A549 treated with AZD9567 at 1 μM for 4 hours (cell line): ENCODE measurements around the gene SCN1B. TPM values are rescaled to one million over a fixed set of nuclear protein-coding genes. Genes with fewer than 3 reads are reported as not detected.

Experiments used
- total RNA-seq: library from RNA; stranded (reverse); fragments of 200-300 nt; extraction: Qiagen RNA extraction; gene quantifications from 5 replicates; pipeline ENCODE4 v1.2.3, GENCODE V29; 2022; ENCODE audit not compliant: insufficient read depth

Gene SCN1B
- 8.7 to 17.8 TPM (median 17.2 TPM) in 5 replicates for total RNA-seq

DNA sequence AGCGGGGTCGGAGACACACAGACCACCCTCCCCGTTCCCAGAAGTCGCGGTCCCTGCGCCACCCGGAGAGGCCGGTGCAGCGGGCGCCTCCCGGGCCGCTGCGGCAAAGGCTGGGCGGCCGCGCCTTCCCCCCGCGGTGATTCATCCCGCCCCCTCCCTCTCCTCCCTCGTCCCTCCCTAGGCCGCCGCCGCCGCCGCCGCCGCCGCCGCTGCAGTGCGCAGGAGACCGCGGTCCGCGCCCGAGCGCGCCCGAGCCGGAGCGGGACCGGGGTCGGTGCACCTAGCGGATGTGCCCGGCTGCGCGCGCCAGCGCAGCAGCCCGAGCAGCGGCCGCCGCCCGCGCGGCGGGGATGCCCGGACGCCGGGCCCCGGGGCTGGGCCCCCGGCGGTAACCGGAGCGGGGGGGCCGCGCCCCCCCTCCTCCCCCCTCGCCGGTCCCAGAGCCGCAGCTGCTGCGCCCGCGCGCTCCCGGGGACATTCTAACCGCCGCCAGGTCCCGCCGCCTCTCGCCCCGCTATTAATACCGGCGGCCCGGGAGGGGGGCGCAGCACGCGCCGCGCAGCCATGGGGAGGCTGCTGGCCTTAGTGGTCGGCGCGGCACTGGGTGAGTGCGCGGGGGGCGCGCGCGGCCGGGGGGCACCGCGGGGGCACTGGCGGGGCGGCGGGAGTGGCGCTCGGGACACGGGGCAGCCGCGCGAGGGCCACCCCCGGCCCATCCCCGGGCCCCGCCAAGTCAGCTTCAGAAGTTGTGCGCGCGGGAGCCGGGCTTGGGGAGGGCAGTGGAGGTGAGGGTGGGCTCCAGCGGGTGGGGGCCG, at the start of gene SCN1B:
TSS of gene SCN1B (plus strand) at position 214 of the 815 bp plus-strand sequence. CDS start at position 565, 351 bp downstream.

GRCh38 chr19:34999498-35000337, 30.6 kb upstream of the SCN1B start, which contains the start of gene GRAMD1A:
Gene GRAMD1A (plus strand): TSS chr19:35000323. CDS start chr19:35000479, 156 bp downstream.

DNA sequence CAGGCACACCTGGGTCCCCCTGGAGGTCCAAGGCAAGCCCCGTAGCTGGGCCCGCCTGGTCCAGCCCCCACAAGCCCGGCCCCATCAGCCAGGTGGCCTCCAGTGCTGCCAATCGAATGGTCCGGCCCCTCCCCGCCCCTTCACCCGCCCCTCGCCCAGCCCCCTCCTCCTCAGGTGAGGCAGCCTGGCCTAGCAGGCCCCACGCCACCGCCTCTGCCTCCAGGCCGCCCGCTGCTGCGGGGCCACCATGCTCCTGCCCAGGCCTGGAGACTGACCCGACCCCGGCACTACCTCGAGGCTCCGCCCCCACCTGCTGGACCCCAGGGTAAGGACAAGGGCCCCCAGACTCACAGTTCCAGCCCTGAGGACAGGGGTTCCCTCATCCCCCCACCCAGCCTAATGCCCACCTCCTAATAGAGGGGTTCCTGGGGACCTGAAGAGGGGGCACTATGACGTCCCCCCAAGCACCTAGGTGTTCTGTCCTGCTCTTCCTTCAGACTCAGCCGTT, 11.3 kb downstream of the SCN1B start, which contains the start of gene HPN:
TSS of gene HPN (plus strand) at position 174 of the 508 bp plus-strand sequence. CDS start 786 bp downstream, outside the sequence.

Other genes with a start within 250 kb of the SCN1B start
- 5.3 to 6.1 TPM (median 5.6 TPM) in 5 replicates for gene ZNF30, start 103.6 kb upstream of the SCN1B start, total RNA-seq
- gene ZNF792, start 66.2 kb upstream of the SCN1B start, total RNA-seq = 0.49 to 1.5 TPM (median 1.3 TPM) in 5 replicates
- 129 to 140 TPM (median 137 TPM) in 5 replicates for gene GRAMD1A, start 30.1 kb upstream of the SCN1B start, total RNA-seq
- gene HPN, start 11.3 kb downstream of the SCN1B start, total RNA-seq = 0.09 to 0.20 TPM (median 0.13 TPM) in 3 of 5 replicates, not detected in the others
- gene FXYD3, start 85.4 kb downstream of the SCN1B start, total RNA-seq = 0.17 to 0.50 TPM (median 0.35 TPM) in 4 of 5 replicates, not detected in the other
- 0.07 to 0.32 TPM (median 0.22 TPM) in 4 of 5 replicates, not detected in the other for gene LGI4, start 104.6 kb downstream of the SCN1B start, total RNA-seq
- 0.21 to 0.88 TPM (median 0.29 TPM) in 4 of 5 replicates, not detected in the other for gene FXYD1, start 108.4 kb downstream of the SCN1B start, total RNA-seq
- gene FXYD7, start 112.8 kb downstream of the SCN1B start, total RNA-seq = 0.21 to 0.29 TPM (median 0.23 TPM) in 4 of 5 replicates, not detected in the other
- 172 to 212 TPM (median 198 TPM) in 5 replicates for gene FXYD5, start 124.3 kb downstream of the SCN1B start, total RNA-seq
- not detected in 5 replicates for gene FAM187B, start 198.3 kb downstream of the SCN1B start, total RNA-seq
- 5.7 to 11.3 TPM (median 9.0 TPM) in 5 replicates for gene LSR, start 218.5 kb downstream of the SCN1B start, total RNA-seq
- gene USF2, start 238.5 kb downstream of the SCN1B start, total RNA-seq = 127 to 152 TPM (median 146 TPM) in 5 replicates